ENCODE data around the gene UBIAD1. TPM values are rescaled to one million over a fixed set of nuclear protein-coding genes. Genes with fewer than 3 reads are reported as not detected.

UBIAD1 gene
- total RNA-seq, 2 donors from 2014 or later = 13.1 to 23.2 TPM

- ATAC-seq (ENCODE audit: insufficient number of reproducible peaks, low FRiP score, low read depth) (no peak), DNase-seq (ENCODE audit: low spot score) (no peak)
- H3K27ac ChIP-seq = no peak overlapping the region
- no peak overlapping the region for H3K4me3 ChIP-seq
- H3K36me3 ChIP-seq = no peaks in the 10 kb centered on the region
- H3K9me3 ChIP-seq = no peaks in the 10 kb centered on the region
- H3K4me1 ChIP-seq (ENCODE audit: control insufficient read depth in 1 of 2, low read depth in 2 of 2) = no peaks in the 10 kb centered on the region
- TF ChIP-seq, protein P1, sequence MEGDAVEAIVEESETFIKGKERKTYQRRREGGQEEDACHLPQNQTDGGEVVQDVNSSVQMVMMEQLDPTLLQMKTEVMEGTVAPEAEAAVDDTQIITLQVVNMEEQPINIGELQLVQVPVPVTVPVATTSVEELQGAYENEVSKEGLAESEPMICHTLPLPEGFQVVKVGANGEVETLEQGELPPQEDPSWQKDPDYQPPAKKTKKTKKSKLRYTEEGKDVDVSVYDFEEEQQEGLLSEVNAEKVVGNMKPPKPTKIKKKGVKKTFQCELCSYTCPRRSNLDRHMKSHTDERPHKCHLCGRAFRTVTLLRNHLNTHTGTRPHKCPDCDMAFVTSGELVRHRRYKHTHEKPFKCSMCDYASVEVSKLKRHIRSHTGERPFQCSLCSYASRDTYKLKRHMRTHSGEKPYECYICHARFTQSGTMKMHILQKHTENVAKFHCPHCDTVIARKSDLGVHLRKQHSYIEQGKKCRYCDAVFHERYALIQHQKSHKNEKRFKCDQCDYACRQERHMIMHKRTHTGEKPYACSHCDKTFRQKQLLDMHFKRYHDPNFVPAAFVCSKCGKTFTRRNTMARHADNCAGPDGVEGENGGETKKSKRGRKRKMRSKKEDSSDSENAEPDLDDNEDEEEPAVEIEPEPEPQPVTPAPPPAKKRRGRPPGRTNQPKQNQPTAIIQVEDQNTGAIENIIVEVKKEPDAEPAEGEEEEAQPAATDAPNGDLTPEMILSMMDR (IDR thresholded peaks at IDR 0.05) = no peak
- H3K27me3 ChIP-seq (replicated peaks; ENCODE audit: insufficient read depth) = no peaks in the 10 kb centered on the region
These were observed 53.1 kb downstream of the UBIAD1 start for GRCh38 chr1:11326070-11326469.

DNA sequence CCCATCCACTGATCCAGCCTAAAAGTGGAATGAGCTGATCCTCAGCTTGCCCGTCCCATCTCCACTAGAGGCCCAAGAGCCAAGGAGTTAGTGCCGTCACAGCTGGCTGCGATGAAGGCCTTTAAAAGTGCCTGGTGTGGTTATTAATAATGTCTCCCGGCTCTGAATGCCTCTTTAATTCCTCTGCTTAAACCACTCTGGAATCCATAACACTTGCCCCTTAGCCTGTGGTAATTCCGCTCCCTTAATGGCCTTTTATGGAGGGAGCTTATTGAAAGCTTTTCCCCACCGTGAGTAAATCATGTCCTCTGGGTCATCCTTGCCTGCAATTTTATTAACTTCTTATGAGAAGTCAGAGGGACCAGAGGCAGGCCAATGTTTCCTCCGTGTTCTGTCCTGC, 55.4 kb downstream of the UBIAD1 start:
- ATAC-seq (ENCODE audit: insufficient number of reproducible peaks, low FRiP score, low read depth) (no peak), DNase-seq (ENCODE audit: low spot score) (no peak)
- no peaks in the 10 kb centered on the region for H3K36me3 ChIP-seq
- H3K4me1 ChIP-seq (ENCODE audit: control insufficient read depth in 1 of 2, low read depth in 2 of 2) = no peaks in the 10 kb centered on the region
- TF ChIP-seq, protein P1 (IDR thresholded peaks at IDR 0.05) = no peak
- H3K4me3 ChIP-seq = no peak overlapping the region
- H3K27ac ChIP-seq = no peak overlapping the region
- no peaks in the 10 kb centered on the region for H3K9me3 ChIP-seq
- no peaks in the 10 kb centered on the region for H3K27me3 ChIP-seq (replicated peaks; ENCODE audit: insufficient read depth)

DNA sequence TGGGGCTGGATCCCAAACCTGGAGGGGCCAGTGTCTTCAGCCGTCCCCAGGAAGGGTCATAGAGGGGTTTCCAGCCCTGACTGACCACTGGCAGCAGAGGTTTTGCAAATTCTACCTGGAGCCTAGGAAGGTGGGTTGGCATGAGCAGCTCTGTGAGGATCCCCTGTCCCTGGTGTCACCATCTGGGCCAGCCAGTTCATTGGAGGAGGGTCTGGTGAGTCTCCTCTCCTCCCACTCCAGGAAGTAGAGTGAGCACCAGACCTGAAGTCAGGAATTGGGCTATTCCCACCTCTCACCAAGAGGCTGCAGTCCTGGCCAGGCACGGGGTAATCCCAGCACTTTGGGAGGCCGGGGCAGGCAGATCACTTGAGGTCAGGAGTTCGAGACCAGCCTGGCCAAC, 57.4 kb downstream of the UBIAD1 start:
- no peaks in the 10 kb centered on the region for H3K36me3 ChIP-seq
- H3K4me1 ChIP-seq (ENCODE audit: control insufficient read depth in 1 of 2, low read depth in 2 of 2) = no peaks in the 10 kb centered on the region
- ATAC-seq (ENCODE audit: insufficient number of reproducible peaks, low FRiP score, low read depth) = no peak
- H3K4me3 ChIP-seq = no peak overlapping the region
- DNase-seq (ENCODE audit: low spot score) = no peak
- TF ChIP-seq, protein P1 (IDR thresholded peaks at IDR 0.05) = no peak
- no peaks in the 10 kb centered on the region for H3K27me3 ChIP-seq (replicated peaks; ENCODE audit: insufficient read depth)
- H3K27ac ChIP-seq = no peak overlapping the region
- H3K9me3 ChIP-seq = no peaks in the 10 kb centered on the region

- Histone ChIP-seq H3K36me3 (no peaks in the 10 kb centered on the region), H3K4me1 (ENCODE audit: control insufficient read depth in 1 of 2, low read depth in 2 of 2) (no peaks in the 10 kb centered on the region), H3K27ac (no peak overlapping the region), H3K27me3 (replicated peaks; ENCODE audit: insufficient read depth) (no peaks in the 10 kb centered on the region), H3K9me3 (no peaks in the 10 kb centered on the region), H3K4me3 (no peak overlapping the region)
- TF ChIP-seq, protein P1 (IDR thresholded peaks at IDR 0.05) = no peak
- ATAC-seq (ENCODE audit: insufficient number of reproducible peaks, low FRiP score, low read depth) (no peak), DNase-seq (ENCODE audit: low spot score) (no peak)
These were observed 58.3 kb downstream of the UBIAD1 start for GRCh38 chr1:11331036-11331944.

GRCh38 chr1:11331945-11332546, 59.0 kb downstream of the UBIAD1 start:
- Histone ChIP-seq H3K4me3 (no peak overlapping the region), H3K27ac (no peak overlapping the region), H3K36me3 (no peaks in the 10 kb centered on the region), H3K27me3 (replicated peaks; ENCODE audit: insufficient read depth) (peaks cover 4% of the 10 kb centered on the region), H3K4me1 (ENCODE audit: control insufficient read depth in 1 of 2, low read depth in 2 of 2) (no peaks in the 10 kb centered on the region), H3K9me3 (no peaks in the 10 kb centered on the region)
- DNase-seq (ENCODE audit: low spot score) (no peak), ATAC-seq (ENCODE audit: insufficient number of reproducible peaks, low FRiP score, low read depth) (no peak)
- TF ChIP-seq, protein P1 (IDR thresholded peaks at IDR 0.05) = no peak

Measured in thoracic aorta (tissue), 2 donors.